ENCODE data around the gene ANXA2.

DNA sequence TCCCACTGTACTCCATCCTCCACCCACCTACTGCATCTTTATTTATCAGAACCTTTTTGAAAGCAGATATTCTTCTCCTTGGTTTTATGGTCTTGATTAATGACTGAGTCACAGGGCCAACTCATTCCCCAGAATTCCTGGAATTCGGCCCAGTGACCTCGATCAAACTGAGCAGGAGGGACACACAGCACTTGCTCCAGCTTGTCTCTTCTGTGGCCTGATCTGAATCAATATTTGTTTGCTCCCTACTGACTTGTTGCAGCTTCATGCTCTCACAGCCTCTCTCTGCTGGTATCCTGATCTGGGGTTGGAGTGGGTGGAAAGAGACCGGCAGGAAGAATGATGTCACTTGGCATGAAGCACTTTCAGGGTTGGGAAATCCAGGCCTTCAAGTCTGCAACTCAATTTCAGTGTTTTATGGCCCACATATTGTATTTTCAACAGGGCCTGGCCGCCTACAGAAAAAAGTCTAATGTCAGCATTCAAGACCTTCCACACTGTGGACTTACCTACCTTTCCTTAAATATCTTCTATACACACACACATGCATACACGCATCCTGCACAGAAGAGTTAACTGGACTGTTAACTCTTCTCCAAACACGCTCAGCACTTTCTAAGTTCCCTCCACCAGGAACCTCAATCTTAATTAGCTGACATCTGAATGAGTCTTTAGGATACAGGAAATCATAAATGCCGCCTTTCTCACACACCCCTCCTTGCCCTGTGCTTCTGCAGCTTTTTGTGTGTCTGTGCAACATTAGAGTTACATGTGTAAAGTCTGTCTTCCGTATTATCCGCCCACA, 4.6 kb downstream of the ANXA2 start:
- TF ChIP-seq EZH2 (IDR thresholded peaks at IDR 0.05; ENCODE audit: insufficient read depth, poor library complexity, severe bottlenecking) (no peak), EZH2phosphoT487 (IDR thresholded peaks at IDR 0.05; ENCODE audit: insufficient read depth, low read depth) (no peak)

All from GM23248 (cell line).